Coronary artery (tissue), 2 donors: Measurements from ENCODE around the gene ALDOB.

Experiments
- DNase-seq: peaks from one replicate; pipeline ENCODE4 v3.0.0-alpha.2; 2017; ENCODE audit warnings: low spot score
- H3K27ac ChIP-seq, 2 donors: fragments of 200-600 bp; sonication (generic); one replicate each; pipeline ENCODE4 v1.5.1; 2016 to 2019
- H3K4me3 ChIP-seq: fragments of 200-600 bp; sonication (generic); 2 replicates; pipeline ENCODE4 v1.5.1; 2016; ENCODE audit warnings: mild to moderate bottlenecking, moderate library complexity
- TF ChIP-seq, protein P1 (sequence below): fragments of 200-600 bp; sonication (generic); IDR thresholded peaks from one replicate; pipeline ENCODE4 v1.5.1; 2019; ENCODE audit warnings: antibody characterized with exemption

ALDOB gene

DNA sequence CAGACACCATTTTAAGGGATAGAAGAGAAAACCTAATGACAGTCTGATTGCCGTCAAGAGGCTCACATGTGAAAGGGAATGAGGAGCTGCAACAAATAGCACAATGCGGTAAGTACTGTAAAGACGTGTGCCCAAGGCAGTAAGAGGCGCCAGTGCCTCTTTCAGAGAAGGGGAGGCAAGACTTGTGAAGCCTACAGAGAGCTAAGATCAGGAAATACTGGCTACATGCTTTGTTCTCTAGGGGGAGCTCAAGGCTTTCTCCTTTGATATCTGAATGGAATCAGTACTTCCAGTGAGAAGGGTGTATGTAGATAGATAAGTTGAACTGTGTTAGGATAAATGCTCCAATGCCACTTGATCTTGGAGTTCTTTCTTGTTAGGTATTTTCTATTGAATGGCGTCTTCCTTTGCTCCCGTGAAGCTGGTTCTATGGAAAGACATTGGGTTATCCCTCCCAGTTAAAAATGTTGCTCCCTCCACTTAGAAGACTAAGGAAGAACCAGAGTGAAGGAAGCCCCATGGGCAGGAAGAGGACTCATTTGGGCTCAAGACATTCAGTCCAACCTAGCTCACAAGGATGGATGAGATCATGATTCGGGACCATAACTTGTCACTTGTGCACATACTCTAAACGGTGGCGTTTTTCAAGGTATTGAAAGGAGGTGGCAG lies 23.5 kb upstream of the ALDOB start:
- H3K27ac ChIP-seq: no peak overlapping the region
- no peak for DNase-seq
- no peak overlapping the region for H3K4me3 ChIP-seq
- TF ChIP-seq, protein P1, sequence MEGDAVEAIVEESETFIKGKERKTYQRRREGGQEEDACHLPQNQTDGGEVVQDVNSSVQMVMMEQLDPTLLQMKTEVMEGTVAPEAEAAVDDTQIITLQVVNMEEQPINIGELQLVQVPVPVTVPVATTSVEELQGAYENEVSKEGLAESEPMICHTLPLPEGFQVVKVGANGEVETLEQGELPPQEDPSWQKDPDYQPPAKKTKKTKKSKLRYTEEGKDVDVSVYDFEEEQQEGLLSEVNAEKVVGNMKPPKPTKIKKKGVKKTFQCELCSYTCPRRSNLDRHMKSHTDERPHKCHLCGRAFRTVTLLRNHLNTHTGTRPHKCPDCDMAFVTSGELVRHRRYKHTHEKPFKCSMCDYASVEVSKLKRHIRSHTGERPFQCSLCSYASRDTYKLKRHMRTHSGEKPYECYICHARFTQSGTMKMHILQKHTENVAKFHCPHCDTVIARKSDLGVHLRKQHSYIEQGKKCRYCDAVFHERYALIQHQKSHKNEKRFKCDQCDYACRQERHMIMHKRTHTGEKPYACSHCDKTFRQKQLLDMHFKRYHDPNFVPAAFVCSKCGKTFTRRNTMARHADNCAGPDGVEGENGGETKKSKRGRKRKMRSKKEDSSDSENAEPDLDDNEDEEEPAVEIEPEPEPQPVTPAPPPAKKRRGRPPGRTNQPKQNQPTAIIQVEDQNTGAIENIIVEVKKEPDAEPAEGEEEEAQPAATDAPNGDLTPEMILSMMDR: peak; percentile 49

DNA sequence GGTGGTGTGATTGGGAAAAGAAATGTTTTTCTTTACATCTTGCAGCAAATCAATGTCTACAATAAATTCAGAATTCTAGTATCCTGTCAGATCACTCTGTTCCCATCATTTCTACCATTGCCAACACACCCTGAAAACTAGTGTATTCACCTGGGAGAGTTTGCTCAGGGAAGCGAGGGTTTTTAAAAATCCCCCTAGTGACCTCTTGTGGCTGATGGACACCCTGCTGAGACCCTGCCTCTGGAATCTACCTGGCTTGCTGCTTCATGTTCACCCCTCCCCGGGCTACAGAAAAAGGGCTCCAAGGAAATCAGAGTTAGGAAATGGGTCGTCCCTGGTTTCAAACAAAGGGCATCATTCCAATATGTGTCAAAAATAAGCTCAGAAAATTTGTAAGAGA lies 21.4 kb upstream of the ALDOB start:
- H3K27ac ChIP-seq: no peak overlapping the region
- H3K4me3 ChIP-seq: no peak overlapping the region
- TF ChIP-seq, protein P1: no peak
- no peak for DNase-seq

DNA sequence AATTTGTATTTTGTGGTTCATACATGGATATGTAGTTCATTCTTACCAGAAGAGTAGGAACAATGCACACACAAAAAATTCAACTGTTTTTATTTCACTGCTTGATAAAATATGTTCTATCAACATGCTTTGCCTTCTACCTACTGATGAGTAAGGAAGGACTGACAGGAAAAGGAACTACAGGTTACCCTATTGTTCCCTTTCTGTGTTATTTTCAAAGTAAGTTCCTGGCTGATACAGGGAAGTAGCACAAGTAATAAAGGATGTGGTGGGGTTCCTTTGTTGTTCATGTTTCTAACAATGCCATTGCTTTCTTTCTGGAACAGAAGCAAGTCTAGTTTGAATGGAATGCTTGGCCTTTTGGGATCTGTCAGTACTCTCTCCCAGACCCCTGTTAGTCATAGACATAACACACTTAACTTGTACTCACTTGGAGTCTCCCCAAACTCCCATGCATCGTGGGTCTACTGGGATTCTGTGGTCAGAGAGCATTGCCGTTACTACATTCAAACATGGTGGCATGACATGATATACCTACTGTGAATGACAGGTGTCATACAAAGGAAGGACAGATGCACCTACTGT lies 20.2 kb upstream of the ALDOB start:
- no peak overlapping the region for H3K27ac ChIP-seq
- DNase-seq: no peak
- no peak overlapping the region for H3K4me3 ChIP-seq
- TF ChIP-seq, protein P1: no peak

DNA sequence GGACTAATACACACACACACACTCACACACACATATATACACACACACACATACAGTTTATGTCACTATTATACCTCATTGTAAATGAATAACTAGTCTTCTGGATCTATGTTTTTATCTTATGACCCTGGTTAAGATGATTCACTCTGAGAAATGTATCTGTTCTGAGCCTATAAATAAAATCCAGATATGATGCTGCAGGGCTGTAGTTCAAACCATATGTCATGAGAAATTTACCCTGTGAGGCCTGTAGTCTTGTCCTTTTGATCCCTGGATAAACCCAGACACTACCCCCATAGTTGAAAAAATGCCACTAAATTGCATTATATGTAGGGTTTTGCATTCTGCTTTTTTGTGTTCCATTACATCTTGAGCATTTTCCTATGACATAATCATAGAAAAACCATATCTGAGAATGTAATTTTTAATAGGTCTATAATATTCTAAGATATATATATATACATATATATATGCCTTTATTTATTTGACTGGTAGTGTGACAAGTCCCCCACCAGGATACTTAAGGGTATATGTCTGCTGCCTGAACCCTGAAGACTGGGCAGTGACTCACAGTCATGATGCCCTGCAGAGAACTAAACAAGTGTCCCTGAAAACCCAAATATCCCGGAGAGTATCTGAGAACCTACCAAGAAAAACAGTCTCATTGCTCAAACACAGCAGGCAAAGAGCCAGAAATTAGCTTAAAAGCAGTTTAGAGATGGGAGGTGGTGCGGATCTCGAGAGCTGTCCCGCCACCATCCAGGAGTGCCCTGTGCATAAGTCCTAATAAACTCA lies 18.4 kb upstream of the ALDOB start:
- Histone ChIP-seq H3K4me3 (no peak overlapping the region), H3K27ac (no peak overlapping the region)
- TF ChIP-seq, protein P1: no peak
- no peak for DNase-seq

DNA sequence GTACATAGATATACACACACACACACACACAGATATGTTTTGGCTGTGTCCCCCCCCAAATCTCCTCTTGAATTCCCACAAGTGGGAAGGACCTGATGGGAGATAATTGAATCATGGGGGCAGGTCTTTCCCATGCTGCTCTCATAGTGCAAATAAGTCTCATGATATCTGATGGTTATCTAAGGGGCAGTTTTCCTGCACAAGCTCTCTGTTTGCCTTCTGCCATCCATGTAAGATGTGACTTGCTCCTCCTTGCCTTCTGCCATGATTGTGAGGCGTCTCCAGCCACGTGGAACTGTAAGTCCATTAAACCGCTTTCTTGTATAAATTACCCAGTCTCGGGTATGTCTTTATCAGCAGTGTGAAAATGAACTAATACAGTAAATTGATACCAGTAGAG lies 15.9 kb upstream of the ALDOB start:
- H3K27ac ChIP-seq: no peak overlapping the region
- no peak for DNase-seq
- TF ChIP-seq, protein P1: no peak
- H3K4me3 ChIP-seq: no peak overlapping the region

DNA sequence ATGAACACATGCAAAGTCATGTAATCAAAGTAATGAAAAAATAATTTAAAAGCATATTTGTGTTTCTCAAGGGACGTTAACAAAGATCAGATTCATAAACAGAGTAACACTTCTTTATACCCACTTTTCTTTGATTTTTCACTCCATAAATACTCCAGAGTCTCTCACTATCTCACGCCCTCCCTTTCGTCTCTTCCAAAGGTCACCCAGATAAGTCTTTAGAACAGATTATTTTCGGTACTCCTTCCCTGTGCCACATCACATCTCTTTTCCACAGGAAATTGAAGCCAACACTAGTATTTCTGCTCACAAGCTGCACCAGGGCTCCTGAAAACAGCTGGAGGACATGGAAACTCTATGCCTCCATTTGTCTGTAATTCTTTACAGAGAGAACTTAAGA lies 15.4 kb upstream of the ALDOB start:
- H3K4me3 ChIP-seq: no peak overlapping the region
- DNase-seq: no peak
- H3K27ac ChIP-seq: no peak overlapping the region
- TF ChIP-seq, protein P1: no peak
